ENCODE data around the gene NPTX1.
A peak's percentile ranks its signal among the peaks of the same experiment; 100 is the strongest.
"Not testable (repeated sequence)": the region's sequence is repeated elsewhere in the genome, so short reads cannot be mapped to it uniquely, and the experiment has no call there.

NPTX1 gene, protein sequence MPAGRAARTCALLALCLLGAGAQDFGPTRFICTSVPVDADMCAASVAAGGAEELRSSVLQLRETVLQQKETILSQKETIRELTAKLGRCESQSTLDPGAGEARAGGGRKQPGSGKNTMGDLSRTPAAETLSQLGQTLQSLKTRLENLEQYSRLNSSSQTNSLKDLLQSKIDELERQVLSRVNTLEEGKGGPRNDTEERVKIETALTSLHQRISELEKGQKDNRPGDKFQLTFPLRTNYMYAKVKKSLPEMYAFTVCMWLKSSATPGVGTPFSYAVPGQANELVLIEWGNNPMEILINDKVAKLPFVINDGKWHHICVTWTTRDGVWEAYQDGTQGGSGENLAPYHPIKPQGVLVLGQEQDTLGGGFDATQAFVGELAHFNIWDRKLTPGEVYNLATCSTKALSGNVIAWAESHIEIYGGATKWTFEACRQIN

DNA sequence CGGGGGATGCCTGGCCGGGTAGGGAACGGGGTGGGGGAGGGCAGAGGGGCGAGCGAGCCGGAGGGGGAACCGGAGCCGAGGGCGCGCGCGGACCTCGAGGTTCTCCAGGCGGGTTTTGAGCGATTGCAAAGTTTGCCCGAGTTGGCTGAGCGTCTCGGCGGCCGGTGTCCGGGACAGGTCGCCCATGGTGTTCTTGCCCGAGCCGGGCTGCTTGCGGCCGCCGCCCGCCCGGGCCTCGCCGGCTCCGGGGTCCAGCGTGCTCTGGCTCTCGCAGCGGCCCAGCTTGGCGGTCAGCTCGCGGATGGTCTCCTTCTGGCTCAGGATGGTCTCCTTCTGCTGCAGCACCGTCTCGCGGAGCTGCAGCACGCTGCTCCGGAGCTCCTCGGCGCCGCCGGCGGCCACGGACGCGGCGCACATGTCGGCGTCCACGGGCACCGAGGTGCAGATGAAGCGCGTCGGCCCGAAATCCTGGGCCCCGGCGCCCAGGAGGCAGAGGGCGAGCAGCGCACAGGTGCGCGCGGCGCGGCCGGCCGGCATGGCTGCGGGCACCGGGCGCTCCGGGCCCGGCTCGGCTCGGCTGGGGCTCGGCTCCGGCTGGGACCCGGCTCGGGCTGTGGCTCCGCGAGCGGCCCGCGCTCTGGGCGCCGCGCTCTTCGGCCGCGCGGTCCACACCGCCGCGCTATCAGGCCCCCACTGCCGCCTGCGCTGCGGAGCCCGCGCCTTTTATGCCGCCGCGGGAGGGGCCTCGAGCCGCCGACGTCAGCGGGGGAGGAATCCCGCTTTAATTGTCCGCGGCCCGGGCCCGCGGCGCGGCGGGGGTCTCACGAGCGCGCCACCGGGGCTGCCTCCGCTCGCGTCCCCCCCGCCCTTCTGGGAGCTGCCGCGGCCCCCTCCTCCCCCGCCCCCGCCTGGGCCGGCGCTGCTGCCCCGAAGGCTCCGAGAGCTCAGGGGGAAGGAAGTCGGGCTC, at the start of gene NPTX1:
TSS of gene NPTX1 (minus strand) at position 698 of the 967 bp plus-strand sequence. CDS start at position 537, 161 bp downstream.
- no peak for DNase-seq (ENCODE audit: low read depth, low spot score)

DNA sequence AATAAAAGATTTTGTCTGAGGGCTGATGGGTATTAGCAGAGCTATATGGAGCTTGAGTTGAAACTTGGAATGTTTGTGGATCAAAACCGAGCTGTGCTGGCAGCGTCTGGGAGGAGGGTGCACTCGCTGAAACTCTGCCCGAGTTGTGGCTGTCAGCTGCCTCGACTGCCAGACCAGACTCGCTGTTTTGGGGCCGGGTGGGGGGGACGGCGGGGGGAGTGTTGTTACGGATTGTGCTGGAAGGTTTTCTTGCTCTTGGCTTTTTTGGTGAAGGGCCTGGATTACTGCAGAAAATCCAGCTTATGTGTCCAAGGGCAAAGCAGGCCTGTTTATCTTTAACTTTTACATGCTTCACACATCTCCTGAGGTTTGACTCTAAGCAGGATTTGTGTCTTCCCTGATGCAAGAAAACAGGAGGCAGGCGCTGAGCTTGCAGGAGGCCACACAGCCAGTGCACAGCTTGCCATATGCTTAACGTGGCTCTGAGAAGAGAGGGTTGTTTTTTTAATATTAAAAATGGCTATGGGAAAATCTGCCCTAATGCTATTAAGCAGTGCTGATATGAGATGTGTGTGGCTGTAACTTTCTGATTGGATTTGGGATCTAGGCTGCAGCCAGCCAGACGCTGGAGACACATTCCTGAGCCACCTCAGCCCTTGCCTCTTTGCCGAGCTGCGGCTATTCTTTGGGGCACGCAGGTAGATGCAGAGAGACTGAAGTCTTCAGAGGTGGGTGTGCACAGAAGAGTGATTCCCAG, 47.7 kb upstream of the NPTX1 start:
- no peak for DNase-seq (ENCODE audit: low read depth, low spot score)

DNA sequence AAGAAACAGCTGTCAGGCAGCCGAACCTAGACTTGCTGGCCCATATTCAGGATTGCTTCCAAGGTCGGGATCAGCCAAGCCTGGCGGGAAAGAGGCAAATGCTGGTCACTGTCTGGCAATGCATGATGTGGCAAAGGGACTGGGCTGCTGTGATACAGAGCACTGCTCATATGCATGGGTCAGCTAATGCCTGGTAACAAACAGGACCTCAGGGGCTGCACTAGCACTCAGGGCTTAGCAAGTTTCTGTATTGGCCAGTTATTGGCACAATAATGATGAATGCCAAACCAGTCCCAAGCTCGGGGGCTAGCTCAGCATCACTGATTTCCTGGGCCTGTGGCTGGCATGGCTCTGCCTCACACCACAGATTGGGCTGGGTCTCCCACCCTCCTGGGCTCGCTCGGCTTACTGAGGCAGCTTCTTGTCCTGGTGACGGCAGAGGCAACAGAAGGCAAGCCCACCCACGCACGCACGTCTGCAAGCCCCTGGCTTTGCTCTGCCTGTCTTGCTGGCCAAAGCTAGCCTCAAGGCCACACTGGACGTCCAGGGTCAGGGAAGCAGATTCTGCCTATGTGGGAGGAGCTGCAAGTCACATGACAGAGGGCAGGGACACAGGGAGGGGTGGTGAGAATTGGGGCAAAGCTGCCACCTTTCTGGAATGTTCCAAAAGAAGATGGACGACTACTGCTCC, 46.8 kb upstream of the NPTX1 start:
- no peak for DNase-seq (ENCODE audit: low read depth, low spot score)

DNA sequence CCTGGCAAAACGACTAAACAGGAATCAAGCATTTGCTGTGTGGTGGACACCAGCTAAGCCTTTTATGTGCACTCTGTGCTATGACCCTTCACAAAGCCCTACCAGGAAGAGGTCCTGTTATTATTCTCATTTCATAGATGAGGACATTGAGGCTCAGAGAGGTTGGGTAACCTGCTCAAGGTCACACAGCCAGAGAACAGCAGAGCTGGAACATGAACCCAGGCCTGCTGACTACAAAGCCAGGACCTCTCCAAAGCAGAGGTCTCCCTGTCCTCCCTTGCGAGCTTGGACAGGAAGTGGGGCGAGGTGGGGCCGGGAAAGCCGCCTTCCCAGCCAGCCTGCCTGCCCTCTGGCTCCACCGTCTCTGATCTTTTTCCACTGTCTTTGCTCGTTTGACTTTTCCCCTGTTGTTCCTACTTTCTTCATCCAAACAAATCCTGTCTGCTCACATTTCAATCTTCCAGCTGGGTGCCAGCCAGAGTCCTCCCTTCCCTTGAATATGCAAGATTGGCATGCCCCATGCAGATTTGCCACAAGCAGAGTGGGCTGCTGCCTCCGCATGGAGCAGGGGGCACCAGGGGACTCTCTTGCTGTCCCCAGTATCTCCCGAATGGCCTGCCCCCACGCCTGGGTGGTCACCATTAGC, 44.5 kb upstream of the NPTX1 start:
- DNase-seq (ENCODE audit: low read depth, low spot score): no peak

DNA sequence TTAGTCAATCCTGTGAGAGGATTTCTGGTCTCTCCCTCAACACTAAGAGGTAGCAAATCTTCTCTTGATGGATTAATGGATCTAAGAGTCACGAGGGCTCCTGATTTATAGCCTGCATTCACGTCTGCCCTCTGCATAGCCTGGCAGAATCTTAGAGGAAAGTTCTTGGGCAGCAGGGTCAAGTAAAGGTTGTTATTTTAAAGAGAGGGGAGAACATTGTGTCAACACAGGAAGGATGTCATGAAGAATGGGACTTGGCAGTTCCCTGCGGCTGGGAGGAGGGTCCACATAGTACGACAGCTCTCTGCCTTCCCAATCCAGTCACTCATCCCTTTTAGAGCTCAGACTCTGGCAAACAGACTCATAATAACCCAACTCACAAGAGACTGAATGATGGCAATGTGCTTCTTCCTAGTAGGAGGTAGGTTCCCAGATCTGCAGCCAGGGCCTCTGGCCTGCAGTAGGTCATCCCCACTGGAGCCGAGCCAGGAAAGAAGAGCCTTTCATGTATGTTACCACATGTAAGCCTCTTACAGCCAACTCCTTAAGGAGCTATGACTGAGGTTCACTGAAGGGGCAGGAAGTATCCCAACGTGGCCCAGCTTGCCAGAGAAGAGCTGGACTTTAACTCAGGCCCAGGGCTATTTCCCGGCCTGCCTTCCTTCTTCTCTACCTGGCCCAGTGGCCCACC, 42.8 kb upstream of the NPTX1 start:
- no peak for DNase-seq (ENCODE audit: low read depth, low spot score)

DNA sequence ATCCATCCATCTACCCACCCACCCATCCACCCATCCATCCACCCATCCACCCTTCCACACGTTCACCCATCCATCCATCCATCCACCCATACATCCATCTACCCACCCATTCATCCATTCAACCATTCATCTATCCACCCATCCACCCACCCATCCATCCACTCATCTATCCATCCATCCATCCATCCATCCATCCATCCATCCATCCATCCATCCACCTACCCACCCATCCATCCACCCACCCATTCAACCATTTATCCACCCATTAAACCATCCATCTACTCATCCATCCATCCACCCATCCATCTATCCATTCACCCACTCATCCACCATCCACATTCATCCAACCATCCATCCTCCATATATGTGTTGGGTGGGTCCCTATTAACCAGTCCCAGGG, 42.0 kb upstream of the NPTX1 start:
- DNase-seq (ENCODE audit: low read depth, low spot score): no peak

DNA sequence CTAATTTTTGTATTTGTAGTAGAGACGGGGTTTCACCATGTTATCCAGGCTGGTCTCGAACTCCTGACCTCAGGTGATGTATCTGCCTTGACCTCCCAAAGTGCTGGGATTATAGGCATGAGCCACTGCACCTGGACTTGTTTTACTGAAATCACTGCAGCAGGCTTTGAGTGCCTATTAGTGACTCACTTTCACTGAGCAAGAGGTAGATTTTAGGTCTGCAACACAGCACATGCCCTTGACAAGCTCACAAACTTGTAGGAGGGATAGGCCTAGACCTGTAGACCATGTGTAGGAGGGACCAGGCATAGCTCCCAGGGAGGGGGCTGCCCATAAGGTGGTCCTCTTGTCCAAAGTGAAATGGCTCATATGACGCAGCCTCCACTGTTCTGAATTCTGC, 41.2 kb upstream of the NPTX1 start:
- DNase-seq (ENCODE audit: low read depth, low spot score): no peak

DNA sequence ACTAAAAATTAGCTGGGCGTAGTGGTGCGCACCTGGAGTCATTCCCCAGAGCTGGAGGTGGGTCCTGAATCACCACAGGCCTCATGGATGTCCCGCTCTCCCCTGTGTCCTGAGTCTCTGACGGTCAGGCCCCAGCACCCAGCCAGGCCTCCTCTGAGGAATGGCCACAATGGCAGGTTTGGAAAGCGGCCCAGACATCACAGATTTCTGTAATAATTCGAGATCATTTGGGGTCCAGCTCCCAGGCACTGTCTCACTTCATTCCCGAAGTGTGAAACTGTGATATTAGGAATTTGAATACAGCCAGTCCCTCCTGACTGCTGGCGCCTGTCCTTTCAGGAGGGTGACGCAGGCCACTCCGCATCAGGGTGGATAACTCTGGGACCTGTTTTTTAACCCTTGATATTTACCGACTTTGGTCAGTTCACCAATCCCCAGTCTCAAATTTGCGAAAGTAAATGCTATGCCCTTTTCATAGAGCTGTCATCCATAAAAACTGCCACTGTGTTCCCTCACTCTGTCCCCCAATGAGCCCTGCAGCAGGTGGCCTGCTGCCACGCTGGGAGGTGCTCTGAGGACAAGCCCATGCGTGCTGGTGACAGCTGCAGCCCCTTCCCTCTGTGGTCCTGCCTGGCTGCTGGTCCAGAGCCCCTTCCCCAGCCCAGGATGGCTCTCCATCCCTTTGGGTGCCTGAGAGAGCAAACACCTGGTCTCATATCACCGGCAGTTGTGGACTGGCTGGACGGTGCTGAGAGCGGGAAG, 39.9 kb upstream of the NPTX1 start:
- no peak for DNase-seq (ENCODE audit: low read depth, low spot score)

DNA sequence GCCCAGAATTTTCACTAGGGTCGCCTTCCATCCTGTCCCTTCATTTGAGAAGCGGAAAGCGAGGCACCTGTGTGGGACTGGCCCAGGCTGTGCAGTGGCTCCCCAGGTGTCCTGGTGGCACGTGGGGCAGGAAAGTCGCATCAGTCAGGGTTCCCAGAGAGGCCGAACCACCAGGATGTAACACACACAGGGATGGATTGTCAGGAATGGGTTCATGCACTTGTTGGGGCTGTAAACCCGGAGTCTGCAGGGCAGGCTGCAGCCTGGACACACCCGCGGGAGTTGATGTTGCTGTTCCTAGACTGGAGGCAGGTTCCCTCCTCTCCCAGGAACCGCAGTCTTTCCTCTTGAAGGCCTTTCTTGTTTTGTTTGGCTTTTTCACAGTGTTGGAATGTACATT, 37.5 kb upstream of the NPTX1 start:
- no peak for DNase-seq (ENCODE audit: low read depth, low spot score)

DNA sequence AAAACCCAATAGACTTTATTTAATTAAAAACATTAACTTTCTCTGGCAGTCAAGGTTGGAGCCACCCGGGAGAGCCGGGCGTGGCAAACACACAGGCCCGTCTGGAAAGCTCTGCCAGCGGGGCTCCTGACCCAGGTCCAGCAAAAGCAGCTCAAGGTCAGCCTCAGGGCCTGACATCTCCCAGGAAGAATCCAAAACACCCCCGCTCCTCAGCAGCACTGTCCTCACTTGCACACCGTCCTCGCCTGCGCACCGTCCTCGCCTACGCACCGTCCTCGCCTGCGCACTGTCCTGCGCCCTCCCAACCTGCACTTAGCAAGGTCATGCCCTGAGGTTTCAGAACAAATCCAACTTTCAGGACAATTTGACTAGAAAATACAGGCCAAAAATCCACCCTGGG, 36.8 kb upstream of the NPTX1 start:
- DNase-seq (ENCODE audit: low read depth, low spot score): no peak

DNA sequence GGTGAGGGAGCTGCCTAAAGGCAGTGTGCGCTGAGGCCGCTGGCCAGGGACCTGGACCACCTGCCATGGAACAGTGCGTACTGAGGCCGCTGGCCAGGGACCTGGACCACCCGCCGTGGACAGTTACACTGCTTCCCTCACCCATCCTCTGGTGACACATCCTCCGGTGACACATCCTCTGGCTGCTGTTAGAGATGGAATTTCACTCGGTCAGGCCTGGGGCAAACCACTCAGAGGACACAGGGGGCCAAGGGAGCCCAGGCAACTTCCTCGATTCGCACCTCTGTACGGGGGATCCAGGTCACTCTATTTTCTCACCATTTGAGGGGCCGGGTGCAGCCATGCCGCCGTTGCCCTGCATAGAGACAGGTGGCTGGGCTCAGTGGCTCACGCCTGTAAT, 35.8 kb upstream of the NPTX1 start:
- no peak for DNase-seq (ENCODE audit: low read depth, low spot score)

DNA sequence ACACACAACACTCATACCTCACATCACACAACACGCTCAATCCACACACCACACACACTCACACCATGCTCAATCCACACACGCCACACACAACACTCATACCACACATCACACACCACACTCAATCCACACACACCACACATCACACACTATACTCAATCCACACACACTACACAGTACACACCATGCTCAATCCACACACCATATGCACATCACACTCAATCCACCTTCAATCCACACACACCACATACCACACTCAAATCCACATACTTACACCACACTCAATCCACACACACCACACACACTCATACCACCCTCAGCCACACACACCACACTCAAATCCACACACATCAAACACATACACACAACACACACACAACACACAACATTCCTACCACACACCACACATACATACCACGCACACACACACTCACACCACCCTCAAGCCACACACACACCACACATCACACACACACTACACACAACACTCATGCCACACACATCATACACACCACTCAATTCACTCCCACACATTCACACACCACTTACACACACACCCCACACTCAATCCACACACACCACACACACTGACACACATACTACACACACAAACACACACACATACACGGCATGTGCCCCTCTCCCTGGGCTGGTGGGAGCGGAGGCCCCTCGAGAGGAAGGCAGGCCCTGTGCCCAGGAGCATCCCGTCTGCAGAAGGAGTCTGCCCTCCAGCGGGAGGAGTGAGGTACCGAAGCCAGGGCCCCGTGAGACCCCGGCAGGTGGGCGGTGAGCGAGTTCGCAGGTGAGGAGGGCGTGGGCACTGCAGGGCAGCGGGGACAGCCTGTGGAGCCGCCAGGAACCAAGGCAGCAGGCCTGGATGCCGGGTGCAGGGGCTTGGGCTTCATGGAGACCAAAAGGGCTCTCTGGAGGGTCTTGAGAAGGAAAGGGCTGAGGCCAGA, 35.1 kb upstream of the NPTX1 start:
- peak; percentile 36 for DNase-seq (ENCODE audit: low read depth, low spot score)

DNA sequence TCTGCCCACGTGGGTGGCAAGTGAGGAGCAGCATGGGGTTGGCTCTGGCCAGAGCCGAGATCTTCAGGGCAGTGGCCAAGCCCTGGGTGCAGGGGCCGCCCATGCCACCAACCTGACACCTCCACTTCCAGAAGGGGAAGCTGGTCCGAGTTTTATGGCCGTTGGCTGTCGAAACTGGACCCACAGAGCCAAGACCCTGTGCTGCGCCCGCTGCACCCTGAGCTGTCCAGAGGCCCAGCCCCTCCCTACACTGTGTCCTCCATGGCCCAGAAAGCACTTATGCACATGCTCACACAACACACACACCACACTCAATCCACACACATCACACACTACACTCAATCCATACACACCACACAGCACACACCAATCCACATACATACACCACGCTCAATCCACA, 34.4 kb upstream of the NPTX1 start:
- DNase-seq (ENCODE audit: low read depth, low spot score): no peak

DNA sequence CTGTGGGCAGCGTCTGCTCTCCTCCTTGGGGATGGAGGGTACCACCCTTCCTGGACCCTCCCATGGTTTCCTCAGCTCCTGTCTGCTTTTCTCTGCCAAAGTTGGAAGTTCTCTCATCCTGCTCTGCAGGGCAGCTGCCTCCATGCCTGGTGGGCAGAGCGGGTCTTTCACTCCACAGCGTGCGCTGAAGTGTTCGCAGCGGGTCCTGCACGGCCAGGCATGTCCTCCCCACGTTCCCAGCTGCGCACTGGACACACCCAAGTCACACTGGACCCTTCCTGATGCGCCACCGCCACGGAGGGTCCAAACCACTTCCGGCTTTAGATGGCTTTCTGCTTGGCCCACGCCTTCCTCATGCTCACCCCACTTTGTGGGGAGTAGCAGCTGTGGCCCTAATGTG, 33.7 kb upstream of the NPTX1 start:
- DNase-seq (ENCODE audit: low read depth, low spot score): no peak

DNA sequence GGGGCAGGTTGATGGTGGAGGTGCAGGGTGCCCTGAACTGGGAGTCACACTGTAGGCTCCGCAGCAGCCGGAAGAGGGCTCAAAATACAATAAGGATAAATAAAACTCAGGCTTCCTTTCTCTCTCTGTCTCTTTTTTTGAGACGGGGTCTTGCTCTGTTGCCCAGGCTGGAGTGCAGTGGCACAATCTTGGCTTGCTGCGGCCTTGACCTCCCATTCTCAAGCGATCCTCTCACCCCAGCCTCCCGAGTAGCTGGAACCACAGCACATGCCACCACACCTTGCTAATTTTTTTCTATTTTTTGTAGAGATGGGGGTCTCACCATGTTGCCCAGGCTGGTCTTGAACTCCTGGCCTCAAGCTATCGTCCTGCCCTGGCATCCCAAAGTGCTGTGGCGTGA, 32.9 kb upstream of the NPTX1 start:
- no peak for DNase-seq (ENCODE audit: low read depth, low spot score)

DNA sequence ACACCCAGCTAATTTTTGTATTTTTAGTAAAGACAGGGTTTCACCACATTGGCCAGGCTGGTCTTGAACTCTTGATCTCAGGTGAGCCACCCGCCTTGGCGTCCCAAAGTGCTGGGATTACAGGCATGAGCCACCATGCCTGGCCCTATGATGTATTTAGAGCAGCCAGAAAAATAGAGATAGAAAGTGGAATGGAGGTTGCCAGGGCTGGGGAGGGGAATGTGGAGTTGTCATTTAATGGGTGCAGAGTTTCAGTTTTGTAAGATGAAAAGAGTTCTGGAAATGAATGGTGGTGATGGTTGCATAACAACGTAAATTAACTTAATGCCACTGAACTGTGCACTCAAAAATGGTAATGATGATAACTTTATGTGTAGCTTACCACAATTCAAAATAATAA, 31.6 kb upstream of the NPTX1 start:
- DNase-seq (ENCODE audit: low read depth, low spot score): no peak

DNA sequence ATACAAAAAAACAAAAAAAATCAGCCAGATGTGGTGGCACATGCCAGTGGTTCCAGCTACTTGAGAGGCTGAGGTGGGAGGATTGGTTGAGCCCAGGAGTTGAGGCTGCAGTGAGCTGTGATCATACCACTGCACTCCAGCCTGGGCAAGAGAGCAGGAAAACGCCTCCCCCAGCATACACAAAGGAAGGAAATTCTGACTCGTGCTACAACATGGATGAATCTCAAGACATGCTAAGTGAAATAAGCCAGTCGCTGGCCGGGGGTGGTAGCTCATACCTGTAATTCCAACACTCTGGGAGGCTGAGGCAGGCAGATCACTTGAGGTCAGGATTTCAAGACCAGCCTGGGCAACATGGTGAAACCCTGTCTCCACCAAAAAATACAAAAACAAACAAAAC, 30.8 kb upstream of the NPTX1 start:
- not testable (repeated sequence) for DNase-seq (ENCODE audit: low read depth, low spot score)

DNA sequence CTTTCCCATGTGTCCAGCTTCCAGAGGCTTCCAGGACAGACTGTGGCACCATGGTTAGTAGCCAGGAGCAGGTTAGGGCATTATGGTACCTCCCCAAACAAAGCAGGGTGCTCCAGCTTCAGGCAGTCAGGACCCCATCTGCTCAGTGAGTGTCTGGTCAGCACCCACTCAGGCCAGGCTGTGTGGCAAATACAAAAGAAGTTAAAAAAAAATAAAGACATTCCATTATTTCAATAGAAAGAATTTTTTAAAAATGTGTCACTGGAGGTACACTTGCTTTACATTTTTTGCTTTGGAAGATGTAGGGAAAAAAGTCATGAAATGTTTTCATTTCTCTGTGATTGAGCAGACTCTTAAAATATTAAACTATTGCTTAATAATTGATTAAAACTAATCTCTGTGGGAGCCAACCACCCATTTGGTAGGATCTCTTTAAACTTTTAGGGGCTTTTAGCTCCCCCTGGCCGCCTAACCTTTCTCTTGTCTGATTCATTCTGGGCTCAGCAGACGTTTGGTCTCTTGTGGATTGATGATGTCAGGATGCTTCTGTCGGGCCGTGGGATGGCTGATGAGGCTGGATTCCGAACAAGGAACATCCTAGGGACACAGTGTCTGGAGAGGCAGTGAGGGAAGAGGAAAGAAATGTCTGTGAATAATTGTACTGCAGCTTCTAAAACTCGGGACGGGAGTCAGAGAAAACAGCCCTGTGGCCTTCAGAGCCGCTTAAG, 28.4 kb upstream of the NPTX1 start:
- no peak for DNase-seq (ENCODE audit: low read depth, low spot score)

Measured in ELF-1 (cell line).